ENCODE measurements around the gene DDX24. TPM values are rescaled to one million over a fixed set of nuclear protein-coding genes. Genes with fewer than 3 reads are reported as not detected.

DDX24 gene
- total RNA-seq, 1 donor from 2014 or later = 110 TPM

DNA sequence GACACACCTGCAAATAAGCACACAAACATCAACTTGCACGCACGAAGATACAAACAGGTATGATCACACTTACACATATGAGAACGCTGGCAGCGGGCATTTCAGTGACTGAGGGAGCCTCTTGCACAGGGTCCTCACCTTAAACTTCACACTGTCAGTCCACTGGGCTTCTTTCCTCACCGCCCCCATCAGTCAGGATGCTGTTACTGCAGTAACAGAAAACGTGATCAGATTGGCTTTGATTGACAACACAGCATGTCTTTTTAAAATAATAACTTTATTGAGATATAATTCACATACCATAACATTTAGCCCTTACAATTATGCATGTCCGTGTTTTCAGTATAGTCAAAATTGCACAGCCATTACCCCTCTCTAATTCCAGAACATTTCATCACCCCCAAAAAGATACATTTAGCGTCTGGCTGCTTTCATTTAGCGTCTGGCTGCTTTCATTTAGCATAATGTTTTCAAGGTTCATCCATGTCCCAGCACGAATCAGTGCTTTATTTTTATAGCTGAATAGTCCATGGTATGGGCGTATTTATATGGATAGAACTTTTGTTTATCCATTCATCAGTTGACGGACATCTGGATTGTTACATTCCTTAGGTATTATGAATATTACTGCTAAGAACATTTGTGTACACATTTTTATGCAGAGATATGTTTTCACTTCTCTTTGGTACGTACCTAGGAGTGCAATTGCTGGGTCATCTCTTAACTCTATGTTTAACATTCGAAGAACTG, 75.5 kb downstream of the DDX24 start:
- no peak for DNase-seq

DNA sequence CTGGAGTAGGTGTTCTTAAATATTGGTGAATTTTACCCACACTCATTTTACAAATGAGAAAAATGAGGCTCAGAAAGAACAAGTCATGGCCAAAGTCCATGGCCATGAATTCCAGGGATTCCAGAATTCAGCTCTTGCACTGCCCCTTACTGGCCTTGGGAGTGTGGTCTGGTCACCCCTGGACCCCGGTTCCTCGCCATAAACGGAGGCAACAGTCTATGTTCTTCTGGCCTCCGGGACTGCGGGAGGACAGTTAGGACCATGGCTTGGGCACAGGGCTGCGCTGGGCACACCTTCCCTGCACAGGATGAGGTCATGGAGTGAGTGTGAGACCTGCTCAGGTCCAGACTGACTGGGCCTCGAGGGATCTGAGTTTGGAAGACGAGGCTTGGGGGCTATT, 77.0 kb downstream of the DDX24 start:
- no peak for DNase-seq

DNA sequence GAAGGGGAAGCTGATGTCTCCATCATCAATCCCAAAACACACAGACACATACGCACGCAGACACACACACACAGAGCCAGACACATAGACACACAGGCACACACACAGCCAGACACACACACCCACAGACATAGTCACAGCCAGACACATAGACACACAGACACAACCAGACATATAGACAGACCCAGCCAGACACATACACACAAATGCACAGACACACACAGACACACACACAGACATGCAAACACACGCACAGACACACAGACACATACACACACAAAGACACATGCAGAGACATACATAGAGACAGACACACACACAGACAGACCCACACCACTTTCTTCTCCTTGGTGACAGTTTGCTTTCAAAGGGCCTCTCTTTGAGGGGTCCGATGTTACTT, 77.6 kb downstream of the DDX24 start:
- DNase-seq = no peak

DNA sequence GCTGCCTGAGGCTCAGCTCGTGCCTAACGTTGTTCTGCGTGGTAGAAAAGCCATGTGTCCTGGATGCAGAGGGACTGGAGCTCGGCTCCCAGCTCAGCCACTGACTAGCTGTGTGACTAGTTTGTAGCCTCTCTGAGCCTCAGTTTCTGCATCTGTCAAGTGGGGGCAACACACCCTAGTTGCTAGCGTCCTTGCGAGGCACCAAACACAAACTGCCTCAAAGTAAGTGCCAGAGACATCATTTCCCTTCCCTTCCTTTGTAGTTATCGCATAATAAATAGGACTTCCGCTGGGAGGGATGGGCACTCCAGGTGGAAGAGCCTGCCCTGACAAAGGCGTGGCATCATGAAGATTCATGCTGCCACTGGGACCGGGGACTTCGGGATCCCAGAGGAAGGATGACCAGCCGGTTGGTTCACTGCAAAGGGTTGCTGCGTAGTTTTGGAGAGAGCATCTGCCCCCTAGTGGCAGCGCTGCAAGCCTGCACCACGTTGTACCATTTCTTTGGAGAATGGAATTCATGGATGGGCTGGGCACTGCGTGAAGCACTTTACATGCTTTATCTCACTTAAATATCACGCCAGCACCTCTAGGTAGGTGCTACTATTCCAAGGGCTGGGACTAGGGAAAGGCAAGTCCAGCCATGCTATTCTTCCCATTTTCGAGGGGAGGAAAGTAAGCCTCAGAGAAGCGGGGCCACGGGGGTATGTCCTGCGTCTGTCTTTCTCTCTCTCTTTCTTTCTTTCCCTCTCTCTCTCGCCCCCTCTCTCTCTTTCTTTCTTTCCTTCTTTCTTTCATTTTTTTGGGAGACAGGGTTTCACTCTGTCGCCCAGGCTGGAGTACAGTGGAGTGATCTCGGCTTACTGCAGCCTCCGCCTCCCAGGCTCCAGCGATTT, 79.3 kb downstream of the DDX24 start:
- DNase-seq = peak; percentile 47

DNA sequence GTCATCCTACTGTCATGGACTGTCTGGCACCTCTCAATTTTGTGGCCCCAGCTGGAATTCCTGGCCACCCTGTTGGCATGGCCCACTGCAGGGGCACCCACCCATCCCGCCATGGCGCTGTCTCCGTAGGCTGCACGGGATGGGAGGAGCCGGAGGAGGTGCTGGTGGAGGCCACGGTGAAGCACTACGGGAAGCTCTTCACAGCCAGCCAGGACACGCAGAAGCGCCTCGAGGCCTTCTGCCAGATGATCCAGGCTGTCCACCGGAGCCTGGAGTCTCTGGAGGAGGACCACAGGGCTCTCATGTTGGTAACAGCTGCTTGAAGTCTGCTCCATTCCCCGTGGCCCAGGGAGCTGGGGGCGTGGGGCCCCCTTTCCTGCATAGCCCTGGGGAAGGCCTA, 80.0 kb downstream of the DDX24 start:
- no peak for DNase-seq

DNA sequence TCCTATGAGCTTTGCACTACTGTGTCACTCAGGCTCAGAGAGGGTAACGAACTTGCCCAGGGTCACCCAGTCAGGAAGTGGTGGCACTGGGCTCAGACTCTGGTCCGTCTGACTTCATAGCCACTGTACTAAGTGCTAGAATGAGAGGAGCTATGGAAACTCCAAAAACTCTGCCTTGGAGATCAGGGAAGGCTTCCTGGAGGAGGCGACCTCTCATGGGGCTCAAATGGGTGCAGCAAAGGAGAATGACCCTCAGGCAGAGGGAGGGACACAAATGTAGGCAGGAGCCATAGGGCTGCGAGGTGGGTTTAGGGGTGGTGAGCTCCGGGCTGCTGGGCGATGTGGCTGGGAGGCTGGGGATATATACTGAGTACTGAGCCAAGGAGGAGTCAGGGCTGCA, 80.7 kb downstream of the DDX24 start:
- DNase-seq = no peak

DNA sequence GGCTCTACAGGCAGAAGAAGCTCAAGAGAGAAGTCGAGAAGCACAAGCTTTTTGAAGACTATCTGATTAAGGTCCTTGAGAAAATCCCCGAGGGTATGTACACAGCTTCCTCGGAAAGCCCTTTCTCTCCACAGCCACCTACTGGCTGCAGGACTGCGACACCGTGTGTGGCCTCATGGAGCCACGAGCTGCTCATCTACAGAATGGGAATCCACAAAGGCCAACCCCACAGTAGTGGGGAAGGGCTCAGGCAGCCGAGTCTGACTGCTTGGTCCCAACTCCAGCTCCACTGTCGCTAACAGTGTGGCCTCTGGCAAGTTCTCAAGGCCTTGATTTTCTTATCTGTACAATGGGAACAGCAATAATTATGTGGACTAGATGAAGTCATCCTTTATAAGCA, 81.4 kb downstream of the DDX24 start:
- DNase-seq = no peak

DNA sequence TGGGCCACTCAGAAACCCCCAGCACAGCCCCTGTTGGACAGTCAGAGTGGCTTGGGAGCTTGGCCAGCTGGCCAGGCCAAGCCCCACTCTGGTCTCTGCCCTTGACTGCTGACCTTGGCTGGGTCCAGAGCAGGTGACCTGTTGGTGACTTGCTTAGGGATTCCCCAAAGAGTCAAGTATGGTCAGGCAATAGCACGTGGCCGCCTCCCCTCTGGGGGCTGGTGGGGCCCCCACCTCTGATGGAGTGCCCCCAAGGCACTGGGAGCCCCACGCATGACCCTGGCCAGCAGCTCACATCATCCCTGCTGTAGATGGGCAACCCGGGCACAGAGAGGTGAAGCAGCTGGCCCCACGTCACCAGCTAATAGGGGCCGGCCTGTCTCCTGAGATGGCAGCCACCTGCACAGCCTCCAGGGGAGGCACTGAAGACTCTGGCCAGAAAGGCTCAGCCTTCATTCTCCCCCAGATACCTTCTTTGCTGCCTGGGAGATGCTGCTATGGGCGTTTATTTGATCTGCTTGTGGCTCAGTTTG, 82.1 kb downstream of the DDX24 start:
- DNase-seq = no peak

Other genes starting within 250 kb of the DDX24 start
- 3.0 TPM for gene FAM181A, start 153.9 kb downstream of the DDX24 start, total RNA-seq
- not detected for gene ASB2, start 104.6 kb downstream of the DDX24 start, total RNA-seq
- not detected for gene CCDC197, start 83.9 kb downstream of the DDX24 start, total RNA-seq
- 5.6 TPM for gene OTUB2, start 54.9 kb downstream of the DDX24 start, total RNA-seq
- gene IFI27L1, start 108 bp upstream of the DDX24 start, total RNA-seq = 5.0 TPM
- 12.2 TPM for gene IFI27, start 29.5 kb upstream of the DDX24 start, total RNA-seq
- 8.9 TPM for gene IFI27L2, start 48.4 kb upstream of the DDX24 start, total RNA-seq
- gene PPP4R4, start 93.1 kb upstream of the DDX24 start, total RNA-seq = 0.31 TPM
- not detected for gene SERPINA10, start 212.1 kb upstream of the DDX24 start, total RNA-seq
- not detected for gene SERPINA6, start 242.1 kb upstream of the DDX24 start, total RNA-seq